HG03064 (cell line): Measurements from ENCODE around the gene ARAP3.

Source experiments
- ATAC-seq: cut with Tn5 transposase; IDR thresholded peaks from one replicate; pipeline ENCODE4 v1.9.1; 2021; ENCODE audit warnings: low read depth; ENCODE audit not compliant: unreplicated experiment

The ARAP3 gene

DNA sequence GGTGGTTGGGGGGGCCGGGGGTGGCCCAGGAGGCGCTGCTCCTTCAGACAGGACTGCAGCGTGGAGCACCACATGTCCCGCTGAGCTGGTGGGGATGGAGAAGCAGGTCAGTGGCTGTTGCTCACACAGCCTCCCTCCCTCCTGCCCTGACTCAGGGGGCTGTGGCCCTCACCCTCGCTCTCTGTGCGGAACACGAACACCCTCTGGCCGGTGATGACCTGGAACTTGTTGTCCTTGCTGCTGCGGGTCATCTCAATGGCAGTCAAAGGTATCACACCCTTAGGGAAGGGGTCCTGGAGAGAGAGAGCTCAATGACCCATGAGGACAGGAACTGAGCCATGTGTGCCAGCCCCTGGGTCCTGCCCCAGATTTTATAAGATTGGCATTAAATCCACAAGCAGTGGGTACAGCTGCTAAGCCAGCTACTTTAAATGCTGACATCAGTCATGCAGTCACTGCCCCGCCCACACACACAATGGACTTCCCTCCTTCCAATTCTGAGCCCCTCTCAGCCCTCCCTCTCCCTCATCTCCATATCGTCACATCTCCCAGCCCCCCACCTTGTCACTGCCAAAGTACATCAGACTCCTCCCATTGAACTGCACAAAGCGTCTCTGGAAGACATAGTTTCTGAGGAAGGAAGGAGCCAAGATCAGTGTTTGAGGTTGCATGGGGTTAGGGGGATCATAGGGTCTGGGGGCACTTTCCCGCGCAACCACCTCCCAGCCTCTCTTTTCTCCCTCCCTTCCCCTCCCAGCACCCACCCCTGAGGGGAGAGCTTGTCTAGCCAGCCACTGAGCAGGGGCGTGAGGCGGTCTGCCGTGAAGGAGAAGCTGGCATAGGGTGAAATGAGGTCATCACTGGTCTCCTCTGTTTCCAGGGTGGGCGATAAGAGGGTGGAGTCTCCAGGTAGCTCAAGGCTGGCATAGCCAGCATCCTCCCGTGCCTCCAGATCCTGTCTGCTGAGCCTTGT is 8.9 kb downstream of the ARAP3 start:
- ATAC-seq = no peak

GRCh38 chr5:141672071-141672840 is 9.8 kb downstream of the ARAP3 start:
- ATAC-seq = no peak

- ATAC-seq = no peak
Measured at GRCh38 chr5:141669520-141669919, 12.5 kb downstream of the ARAP3 start.

DNA sequence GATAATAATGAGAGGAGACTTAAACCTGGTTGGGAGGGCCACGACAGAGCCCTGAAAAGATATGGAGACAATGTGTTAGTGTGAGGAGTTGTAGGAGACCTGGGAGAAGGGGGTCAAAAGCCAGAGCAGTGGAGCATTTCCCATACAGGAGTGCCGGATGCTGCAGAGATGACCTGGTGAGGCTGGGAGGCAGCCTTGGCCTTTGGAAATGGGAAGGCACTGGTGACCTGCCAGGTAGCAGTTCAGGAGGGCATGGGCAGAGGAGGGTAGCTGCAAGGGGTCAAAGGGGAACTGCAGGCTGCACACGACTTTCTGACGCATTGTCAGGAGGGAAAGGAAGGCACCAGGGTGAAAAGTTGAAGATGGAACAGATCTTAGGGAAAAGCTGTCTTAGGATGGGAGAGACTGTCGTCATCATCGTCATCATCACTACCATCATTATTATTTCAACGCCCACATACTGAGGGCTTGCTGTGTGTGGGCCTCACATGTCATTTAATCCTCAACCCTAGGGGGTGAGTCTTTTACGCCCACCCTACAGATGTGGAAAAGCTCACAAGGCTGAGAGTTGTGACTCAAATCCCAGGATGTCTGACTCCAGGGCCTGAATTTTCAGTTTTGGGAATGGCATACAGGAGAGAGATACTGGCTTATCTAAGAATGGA is 13.3 kb downstream of the ARAP3 start:
- no peak for ATAC-seq

- no peak for ATAC-seq
Measured at GRCh38 chr5:141665995-141666940, 15.8 kb downstream of the ARAP3 start.

DNA sequence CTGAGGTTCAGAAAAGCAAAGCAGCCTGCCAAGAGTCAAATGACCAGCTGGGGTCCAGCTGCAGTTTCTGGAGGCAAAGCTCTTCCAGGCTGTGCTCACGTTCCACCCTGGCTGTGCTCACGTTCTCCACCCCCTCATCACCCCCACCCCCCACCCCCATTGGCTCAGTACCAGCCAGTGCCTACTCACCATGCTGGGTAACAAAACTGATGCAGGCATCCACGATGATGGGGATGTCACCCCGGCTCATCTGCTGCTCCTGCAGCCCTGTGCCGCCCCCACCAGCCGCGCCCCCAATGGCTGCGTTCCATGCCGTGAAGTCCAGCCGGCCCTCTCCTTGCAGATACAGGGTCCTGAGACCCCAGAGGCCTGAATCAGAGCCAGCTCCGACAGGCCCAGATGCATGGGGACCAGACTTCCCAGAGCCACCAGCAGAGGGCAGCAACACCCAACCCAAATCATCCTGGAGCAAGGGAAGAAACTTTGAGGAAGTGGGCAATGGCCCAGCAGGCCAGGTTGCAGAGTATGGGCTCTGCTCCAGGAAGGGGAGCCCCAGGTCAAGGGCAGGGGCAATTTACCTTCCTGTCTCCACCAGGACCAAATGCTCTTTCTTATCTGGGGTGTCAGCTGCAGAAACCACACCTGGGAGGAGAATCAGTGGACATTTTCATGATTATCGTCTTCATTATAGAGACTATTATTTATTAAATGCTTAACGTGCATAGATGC is 17.1 kb downstream of the ARAP3 start:
- peak; percentile 82 for ATAC-seq

- no peak for ATAC-seq
Measured at GRCh38 chr5:141663506-141663905, 18.5 kb downstream of the ARAP3 start.

DNA sequence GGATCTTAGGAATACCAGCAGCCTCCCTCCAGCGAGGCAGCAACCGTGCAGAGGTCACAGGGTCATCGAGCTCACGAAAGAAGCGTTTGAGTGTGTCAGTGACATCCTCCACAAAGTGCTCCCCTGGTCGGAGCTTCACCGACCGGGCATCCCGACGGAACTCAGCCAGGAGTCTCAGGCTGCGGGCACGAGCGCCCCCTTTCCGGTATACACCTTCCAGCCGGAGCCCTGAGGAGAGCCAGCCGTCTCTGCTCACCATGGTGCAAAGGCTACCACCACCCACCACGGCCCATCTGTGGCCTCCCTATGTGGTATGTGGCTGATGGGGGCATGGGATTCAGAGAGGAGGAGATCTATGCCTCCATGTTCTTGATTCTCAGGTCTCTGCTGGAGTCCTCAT is 20.0 kb downstream of the ARAP3 start:
- no peak for ATAC-seq

- no peak for ATAC-seq
Measured at GRCh38 chr5:141657937-141658545, 24.0 kb downstream of the ARAP3 start.

- ATAC-seq = no peak
Measured at GRCh38 chr5:141657404-141657803, 24.6 kb downstream of the ARAP3 start.

DNA sequence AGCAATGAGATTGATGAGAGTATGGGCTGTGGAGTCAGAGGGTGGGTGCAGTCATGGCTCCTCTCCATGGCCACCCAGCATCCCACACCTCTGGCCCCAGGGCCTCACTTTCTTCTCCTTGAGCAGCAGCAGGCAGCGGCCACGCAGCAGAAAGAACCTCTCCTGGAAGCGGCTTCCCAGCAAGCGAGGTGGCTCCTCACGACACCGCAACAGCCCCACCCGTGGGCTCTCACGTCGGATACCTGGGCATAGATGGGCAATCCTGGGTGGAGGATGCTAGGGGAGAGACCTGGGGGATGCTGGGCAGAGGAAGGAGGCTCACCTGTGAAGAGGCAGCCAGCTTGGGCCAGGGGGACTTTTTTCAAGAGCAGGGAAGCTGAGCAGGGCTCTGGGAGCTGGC is 25.6 kb downstream of the ARAP3 start:
- ATAC-seq = no peak

- ATAC-seq = no peak
Measured at GRCh38 chr5:141655020-141655419, 27.0 kb downstream of the ARAP3 start.

DNA sequence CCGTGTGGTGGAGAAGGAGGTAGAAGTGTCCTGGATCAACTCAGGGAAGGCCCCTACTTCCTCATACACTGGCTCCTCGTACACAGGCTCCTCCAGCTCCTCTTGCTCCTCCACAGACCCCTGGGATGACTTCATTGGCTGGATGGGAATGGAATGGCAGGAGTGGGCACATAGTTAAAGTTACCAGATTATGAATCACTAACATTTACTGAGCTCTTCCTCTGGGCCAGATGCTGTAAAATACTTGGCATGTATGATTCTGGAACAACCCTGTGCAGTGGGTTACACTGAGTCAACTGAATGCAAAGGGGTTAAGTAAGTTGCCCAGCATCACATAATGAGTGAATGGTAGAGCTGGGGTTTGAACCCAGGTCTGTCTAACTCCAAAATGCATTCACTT is 27.7 kb downstream of the ARAP3 start:
- no peak for ATAC-seq

DNA sequence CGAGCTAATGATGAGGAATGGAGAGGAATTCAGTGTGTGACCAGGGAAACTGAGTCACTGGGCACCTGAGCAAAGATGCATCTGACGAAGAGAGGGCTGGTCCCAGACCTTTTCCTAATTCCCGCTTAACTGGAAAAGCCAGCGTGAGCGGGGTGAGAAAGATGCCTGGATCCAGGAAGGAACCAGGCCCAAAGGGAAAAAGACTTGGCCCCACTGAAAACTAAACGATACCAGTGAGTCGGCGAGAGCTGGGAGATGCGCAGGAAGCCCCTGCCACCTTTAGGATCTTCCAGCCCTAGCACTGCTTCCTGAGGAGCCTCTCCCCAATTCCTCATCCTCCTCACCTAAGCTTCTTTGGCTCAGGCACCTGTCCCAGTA is 30.3 kb downstream of the ARAP3 start:
- ATAC-seq = no peak

GRCh38 chr5:141650851-141651727 is 30.9 kb downstream of the ARAP3 start, which contains the start of gene FCHSD1:
TSS of gene FCHSD1 (minus strand) at chr5:141651418. CDS start at chr5:141651368, 50 bp downstream.
- ATAC-seq = peak; percentile 95

DNA sequence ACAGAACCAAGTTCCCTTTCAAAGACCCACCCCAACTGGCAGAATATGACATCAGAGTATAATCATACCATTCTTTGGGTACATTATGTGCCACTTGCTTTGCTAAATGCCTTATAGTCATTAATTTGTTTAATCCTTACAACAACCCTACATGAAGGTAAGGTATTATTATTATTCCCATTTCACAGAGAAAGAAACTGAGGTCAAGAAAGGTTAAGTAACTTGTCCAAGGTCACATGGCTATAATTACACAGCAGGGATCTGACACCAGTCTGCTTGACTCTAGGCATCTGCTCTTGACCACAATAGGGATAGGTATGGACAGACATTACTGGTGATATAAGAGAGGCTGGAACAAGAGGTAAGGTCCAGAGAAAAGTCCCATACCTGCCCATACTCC is 32.1 kb downstream of the ARAP3 start:
- ATAC-seq = no peak

GRCh38 chr5:141649056-141649688 is 32.9 kb downstream of the ARAP3 start:
- ATAC-seq = no peak
